Myocyte (in vitro differentiated cells): Measurements from ENCODE around the gene SAT2. TPM values are rescaled to one million over a fixed set of nuclear protein-coding genes. Genes with fewer than 3 reads are reported as not detected.
"Not testable (repeated sequence)": the region's sequence is repeated elsewhere in the genome, so short reads cannot be mapped to it uniquely, and the experiment has no call there.

Source experiments
- DNase-seq: peaks from one replicate; pipeline ENCODE4 v3.0.0-alpha.2; 2012; ENCODE audit warnings: low read depth
- polyA plus RNA-seq: library from polyadenylated mRNA; unstranded; fragments of >200 nt; gene quantifications from one replicate; pipeline ENCODE4 v1.2.1, GENCODE V29; 2012; ENCODE audit warnings: missing spikeins
- total RNA-seq: library from RNA; depleted of rRNA; stranded (reverse); fragments of >200 nt; gene quantifications from 2 replicates; pipeline ENCODE4 v1.2.3, GENCODE V29; 2014

Gene SAT2
- 69.2 and 73.1 TPM in 2 replicates for total RNA-seq
- polyA plus RNA-seq: 106 TPM

DNA sequence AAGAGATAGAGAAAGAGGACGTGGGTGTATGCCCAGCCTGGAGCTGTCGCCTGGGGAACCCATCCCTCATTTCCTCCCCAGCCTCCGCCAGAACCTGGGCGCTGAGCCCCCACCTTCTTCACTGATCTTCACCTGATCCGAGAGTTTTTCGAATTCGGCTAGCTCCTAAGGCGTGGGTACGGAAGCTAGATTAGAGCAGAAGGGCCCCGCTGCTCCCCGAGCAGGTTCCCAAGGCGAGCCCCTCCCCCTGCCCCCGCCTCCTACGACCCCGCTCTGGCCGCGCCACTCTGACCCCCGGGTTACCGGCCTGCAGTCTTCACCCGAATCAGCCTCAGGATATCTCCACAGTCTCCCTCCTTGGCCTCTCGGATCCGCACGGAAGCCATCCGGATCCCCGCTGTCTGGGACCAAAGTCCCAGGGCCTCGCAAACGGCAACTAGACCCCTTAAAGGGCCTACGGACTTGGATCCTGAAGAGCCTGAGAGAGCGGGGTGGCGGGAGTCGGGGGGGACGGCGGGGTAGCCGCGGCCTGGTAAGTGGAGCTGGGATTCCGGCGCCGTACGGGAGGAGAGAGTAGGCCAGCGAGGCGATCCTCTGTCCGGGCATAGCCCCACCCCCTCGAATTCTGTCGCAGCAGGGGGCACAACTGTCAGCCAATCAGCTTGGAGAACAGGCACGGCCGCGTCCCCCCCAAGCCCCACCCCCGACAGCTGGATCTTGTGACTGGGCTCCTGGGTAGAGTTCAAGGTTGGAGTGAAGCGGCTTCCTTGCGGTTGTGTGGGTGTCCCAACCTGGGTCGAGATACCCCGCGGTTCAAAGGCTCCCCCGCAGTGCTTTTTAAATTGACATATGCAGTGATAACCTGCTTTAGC lies at the start of gene SAT2:
Gene SAT2 (minus strand): TSS at position 572 of the 872 bp plus-strand sequence. CDS start 186 bp downstream, at position 386.
- DNase-seq: peak; percentile 97

GRCh38 chr17:7676533-7676932 lies 48.9 kb upstream of the SAT2 start:
- peak; percentile 13 for DNase-seq

DNA sequence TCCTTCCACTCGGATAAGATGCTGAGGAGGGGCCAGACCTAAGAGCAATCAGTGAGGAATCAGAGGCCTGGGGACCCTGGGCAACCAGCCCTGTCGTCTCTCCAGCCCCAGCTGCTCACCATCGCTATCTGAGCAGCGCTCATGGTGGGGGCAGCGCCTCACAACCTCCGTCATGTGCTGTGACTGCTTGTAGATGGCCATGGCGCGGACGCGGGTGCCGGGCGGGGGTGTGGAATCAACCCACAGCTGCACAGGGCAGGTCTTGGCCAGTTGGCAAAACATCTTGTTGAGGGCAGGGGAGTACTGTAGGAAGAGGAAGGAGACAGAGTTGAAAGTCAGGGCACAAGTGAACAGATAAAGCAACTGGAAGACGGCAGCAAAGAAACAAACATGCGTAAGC lies 47.3 kb upstream of the SAT2 start:
- DNase-seq: no peak

GRCh38 chr17:7673239-7673638 lies 45.6 kb upstream of the SAT2 start:
- DNase-seq: no peak

GRCh38 chr17:7668482-7668881 lies 40.9 kb upstream of the SAT2 start:
- DNase-seq: no peak

GRCh38 chr17:7667656-7668406 lies 40.2 kb upstream of the SAT2 start:
- no peak for DNase-seq

DNA sequence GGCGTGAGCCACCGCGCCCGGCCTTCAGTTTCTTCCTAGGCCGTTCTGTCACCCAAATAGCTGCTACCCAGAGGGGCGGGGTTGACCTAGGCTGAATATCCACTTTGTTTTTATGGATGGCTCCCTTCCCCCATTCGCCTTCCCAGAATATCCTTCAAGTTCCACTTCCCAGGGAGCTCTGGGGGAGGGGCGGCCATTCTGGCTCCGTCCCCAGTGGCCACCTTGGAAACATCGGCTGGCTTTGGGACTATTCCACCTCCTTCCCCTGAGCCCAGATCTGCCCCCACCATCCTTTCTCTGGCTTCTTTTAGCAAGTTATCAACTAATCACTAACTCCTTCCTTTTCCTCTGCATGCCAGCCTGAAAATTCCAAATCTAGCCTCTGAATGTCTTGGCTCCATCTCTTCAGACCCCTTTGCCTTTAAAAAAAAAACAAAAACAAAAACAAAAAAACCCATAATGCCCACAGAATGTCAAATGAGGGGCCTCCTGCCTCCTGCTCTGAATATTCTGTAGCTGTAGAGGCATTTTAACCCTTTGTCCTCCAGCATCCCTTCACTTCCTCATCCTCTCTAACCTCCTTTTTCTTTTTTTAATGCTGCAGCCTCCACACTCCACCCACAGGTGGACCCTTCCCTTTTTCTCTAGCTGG lies 29.5 kb upstream of the SAT2 start:
- no peak for DNase-seq

DNA sequence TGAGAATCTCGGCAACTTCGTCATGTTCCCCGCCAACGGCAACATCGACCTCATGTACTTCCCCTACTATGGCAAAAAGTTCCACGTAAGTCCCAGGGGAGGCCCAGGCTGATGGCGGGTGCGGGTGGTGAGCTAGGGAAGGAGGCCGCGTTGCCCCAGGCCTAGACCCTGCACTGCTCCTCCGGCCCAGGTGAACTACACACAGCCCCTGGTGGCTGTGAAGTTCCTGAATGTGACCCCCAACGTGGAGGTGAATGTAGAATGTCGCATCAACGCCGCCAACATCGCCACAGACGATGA lies 27.9 kb upstream of the SAT2 start:
- DNase-seq: no peak

DNA sequence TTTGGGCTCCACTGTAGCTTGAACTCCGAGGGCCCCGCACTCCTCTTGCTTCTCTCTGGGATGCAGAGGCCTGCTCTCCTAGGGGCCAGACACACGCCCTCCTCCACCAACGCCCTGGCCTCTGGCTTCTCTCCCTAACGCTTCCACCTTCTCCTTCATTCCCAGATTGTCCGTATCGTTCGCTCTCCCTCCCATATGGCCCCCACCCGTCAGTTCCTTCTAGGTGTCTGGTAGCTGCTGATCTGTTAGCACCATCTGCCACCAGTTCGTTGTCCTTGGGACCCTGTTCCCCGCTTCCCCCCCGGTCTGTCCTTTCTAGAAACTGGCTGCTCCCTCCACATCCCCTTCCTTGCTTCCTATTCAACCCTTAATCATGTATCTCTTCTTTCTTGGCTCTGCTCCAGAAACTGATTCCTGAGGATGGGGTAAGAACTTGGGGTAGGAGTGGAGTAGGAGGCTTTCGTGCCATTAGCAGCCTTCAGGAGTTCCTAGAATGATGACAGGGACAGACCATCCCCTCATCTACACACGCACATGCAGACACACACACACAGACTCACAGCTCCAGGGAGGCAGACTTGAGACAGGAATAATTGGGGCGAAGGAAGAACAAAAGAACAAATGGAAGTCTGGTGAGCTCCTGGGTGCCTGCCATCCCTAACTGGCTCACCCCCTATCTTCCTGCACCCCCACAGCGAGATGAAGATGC lies 27.4 kb upstream of the SAT2 start:
- DNase-seq: no peak

DNA sequence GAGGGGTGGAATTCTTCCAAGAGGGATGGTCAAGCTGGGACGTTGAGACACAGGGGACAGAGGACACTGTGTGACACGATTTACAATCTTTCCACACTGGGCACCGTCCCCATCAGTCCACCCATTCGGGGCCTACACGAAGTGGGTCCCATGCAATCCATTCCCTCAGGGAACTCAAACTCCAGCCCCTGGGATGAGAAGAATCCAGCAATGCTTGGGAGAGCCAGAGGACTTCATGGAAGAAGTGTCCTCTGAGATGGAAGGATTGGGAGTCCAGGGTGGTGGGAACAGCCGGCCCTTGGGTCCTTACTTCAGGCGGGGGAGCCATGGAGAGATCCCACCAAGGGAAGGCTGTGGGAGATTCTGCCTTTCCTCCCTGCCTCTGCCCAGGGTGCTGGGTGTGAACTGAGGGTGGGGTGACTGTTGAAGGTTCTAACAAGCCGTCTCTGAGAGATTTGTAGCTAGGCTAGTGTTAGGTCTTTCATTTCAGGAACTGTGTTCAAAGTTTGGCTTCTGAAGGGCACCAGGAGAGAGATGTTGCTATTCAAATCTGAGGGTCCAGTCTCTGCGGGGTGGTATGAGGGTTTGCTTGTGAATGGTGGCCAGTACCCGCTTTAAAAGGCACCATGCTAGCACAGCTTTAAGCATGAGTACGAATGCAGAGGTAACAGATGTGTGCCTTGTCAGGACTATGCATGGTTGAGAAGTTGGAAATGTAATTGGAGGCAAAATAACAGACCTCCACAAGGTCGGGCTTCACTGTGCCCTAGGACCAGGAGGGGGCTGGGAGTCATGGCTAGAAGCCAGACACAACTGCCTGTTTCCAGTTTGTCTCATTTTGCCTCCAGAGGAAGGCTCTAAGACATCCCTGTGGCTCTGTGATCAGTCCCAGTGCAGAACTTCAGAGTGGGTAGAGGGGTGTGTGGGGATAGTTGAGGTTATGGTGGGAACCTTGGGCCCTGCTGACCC lies 25.1 kb upstream of the SAT2 start:
- DNase-seq: no peak

DNA sequence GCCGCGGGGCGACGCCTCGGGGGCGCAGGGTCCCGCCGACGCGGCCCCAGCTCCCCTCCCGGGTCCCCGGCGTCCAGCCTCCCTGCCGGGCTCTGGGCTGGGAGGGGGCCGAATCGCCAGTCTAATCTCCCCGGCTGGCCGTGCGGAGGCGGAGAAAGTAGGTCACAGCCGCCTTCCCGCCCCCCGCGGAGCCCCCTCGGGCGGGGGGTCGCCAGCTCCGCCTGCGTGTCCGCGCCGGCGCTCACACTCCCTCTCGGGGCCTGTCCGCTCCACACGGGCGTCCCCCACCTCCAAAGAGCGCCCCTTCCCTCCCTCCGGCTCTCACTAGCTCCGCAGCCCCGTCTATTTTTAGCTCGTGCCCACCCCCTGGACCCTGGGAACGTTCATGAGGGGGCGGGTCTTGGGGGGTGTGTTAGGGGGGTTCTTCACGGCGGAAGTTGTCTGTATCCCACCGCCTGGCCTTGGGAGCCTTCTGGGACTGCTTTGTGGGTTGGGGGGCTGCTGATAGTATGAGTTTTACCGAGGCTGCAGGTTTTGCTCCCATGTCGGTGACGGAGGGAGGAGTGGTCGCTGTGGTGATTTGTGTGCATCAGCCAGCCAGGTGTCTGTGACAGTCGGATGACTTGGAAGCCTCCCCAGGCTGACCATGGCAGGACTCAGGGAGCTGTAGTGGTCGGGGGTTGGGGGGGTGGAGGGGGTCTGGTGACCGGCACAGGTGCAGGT lies 24.2 kb upstream of the SAT2 start:
- no peak for DNase-seq

DNA sequence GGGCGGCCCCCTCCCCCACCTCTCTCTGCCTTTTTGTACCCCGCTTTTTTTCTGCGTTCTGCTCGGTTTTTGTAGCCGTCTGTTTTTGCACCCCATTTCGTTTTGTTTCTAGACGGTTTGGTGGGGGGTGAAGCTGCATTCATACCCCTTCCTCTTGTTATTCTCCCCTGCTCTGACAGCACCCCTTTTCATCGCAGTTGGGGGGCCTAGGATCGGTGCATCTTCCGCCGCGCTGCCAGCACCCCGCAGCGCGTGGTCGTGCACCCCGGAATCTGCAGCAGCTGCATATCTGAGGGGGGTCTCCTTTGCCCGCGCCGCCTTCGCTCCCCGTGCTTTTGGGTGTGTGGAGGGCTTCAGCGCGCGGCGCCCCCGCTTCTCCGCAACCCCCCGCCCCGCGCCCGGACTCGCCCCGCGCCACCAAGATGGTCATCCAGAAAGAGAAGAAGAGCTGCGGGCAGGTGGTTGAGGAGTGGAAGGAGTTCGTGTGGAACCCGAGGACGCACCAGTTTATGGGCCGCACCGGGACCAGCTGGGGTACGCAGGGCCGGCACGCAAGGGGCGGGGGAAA lies 23.6 kb upstream of the SAT2 start:
- no peak for DNase-seq

GRCh38 chr17:7650509-7651096 lies 23.0 kb upstream of the SAT2 start, which contains the start of gene ATP1B2:
Gene ATP1B2, plus strand, starts transcription at chr17:7650926. Its CDS starts 593 bp downstream, at chr17:7651519.
- no peak for DNase-seq

- DNase-seq: no peak
Observed at GRCh38 chr17:7647018-7647417, 19.4 kb upstream of the SAT2 start.

DNA sequence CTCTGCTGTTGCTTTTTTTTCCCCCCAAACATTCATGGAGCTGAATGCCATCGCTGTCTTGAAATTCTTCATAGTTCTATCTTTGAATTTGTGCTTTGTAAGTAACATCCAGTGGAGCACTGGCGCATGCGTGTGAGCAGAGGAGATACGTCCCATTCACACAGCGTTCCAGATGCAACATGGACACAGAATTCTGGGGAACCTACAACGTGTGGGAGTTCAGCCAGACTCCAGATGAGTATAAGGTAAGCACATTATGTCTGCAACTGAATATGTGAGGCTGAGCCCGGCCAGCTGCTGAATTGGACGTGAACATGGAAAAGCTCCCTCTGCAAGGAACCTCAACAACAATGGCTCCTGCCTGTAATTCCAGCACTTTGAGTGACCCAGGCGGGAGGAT lies 18.8 kb upstream of the SAT2 start:
- DNase-seq: no peak

- no peak for DNase-seq
Observed at GRCh38 chr17:7644775-7645174, 17.2 kb upstream of the SAT2 start.

DNA sequence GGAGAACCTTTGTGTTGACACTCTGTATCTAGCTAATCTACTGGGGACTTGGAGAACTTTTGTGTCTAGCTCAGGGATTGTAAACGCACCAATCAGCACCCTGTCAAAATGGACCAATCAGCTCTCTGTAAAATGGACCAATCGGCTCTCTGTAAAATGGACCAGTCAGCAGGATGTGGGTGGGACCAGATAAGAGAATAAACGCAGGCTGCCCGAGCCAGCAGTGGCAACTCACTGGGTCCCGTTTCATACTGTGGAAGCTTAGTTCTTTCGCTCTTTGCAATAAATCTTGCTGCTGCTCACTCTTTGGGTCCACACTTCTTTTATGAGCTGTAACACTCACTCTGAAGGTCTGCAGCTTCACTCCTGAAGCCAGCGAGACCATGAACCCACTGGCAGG lies 14.0 kb upstream of the SAT2 start:
- not testable (repeated sequence) for DNase-seq

- DNase-seq: no peak
Observed at GRCh38 chr17:7640783-7641182, 13.2 kb upstream of the SAT2 start.

DNA sequence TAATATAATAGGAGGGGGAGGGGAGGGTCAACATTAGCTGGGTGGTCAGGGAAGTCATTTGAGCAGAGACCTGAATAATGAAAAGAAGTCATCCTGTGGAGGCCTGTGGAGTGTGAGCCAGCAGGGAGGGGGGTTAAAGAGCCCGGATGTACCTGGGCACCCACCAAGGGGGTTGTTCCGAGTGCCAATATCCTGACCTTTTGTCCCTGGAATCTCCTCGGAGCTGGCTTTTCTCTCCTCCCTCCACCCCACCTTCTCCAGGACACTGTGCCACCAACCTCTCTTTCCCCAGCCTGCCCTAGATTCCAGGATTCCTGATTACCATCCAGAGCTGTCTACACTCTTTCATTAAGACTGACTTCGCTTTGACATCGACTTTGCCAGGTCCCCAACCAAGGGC lies 8.5 kb upstream of the SAT2 start:
- no peak for DNase-seq
